Measurements from ENCODE around the gene GBE1.

DNA sequence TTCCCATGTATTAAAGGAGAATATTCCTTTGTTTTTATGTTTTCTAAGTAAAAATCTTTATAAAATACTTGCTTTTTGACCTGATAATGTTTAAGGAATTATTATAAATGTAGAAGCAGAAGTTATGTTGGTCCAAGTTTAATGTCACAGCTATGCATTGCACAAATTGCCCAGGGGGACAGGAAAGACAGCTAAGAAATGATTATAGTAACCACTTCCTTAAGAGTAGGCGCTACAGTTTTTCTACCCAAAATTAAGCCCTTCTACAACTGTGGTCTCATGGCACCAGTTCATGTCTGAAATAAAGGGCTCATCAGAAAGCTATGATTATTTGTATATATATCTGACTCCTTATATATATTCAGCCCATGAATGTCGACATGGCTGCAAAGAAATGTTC is 176.4 kb downstream of the GBE1 start:
- no peak for TF ChIP-seq CTCF (IDR thresholded peaks at IDR 0.05; ENCODE audit: low read length)
- TF ChIP-seq EZH2 (optimal IDR thresholded peaks at IDR 0.05; ENCODE audit: low read depth, low read length) = no peak

Measured in MM.1S (cell line).